Measurements from ENCODE around the gene GADD45G.

GRCh38 chr9:89619424-89620138 is 14.8 kb downstream of the GADD45G start:
- TF ChIP-seq EZH2 (IDR thresholded peaks at IDR 0.05; ENCODE audit: insufficient read depth, low read length) (no peak), CTCF (IDR thresholded peaks at IDR 0.05; ENCODE audit: insufficient read depth, low read depth, low read length) (no peak)

All from astrocyte (in vitro differentiated cells and primary cell).